Panc1 (cell line): ENCODE data around the gene BACE2. TPM values are rescaled to one million over a fixed set of nuclear protein-coding genes. Genes with fewer than 3 reads are reported as not detected.

Experiments used
- ATAC-seq: fragments of 200-7000 bp; cut with Tn5 transposase; 2 replicates; pipeline ENCODE4 v1.9.1; 2020; ENCODE audit warnings: mild to moderate bottlenecking, moderate library complexity
- BruUV-seq: library from RNA; stranded (reverse); fragments of 400-500 nt; replicated peaks from 2 replicates; lab custom pipeline; 2021; lab: Mats Ljungman, UMichigan
- CTCF ChIA-PET: fragments of 300-600 bp; sonication (Branson Sonifier 250); formaldehyde crosslinking; loops from one replicate; lab custom pipeline; 2022; ENCODE audit warnings: antibody characterized with exemption; lab: Charles Lee
- POLR2A ChIA-PET: fragments of 300-600 bp; sonication (Branson Sonifier 250); formaldehyde crosslinking; loops from one replicate; lab custom pipeline; 2022; ENCODE audit warnings: antibody characterized with exemption; lab: Charles Lee
- DNase-seq: peaks from one replicate; pipeline ENCODE4 v3.0.0-alpha.2; 2010; ENCODE audit warnings: low read depth, low spot score
- H3K27ac ChIP-seq: 2 replicates; pipeline ENCODE4 v1.5.1; 2011; ENCODE audit warnings: mild to moderate bottlenecking, low read length, inconsistent platforms
- H3K27me3 ChIP-seq: fragments of 200-500 bp; sonication (Bioruptor generic); 2 replicates; pipeline ENCODE4 v1.6.0; 2014; ENCODE audit warnings: low read length, inconsistent platforms; ENCODE audit not compliant: control insufficient read depth, insufficient read depth
- H3K36me3 ChIP-seq: fragments of 200-500 bp; sonication (Bioruptor generic); 2 replicates; pipeline ENCODE4 v1.5.1; 2014; ENCODE audit warnings: inconsistent platforms, mild to moderate bottlenecking, low read length, moderate library complexity; ENCODE audit not compliant: control insufficient read depth, insufficient read depth
- H3K4me1 ChIP-seq: 2 replicates; pipeline ENCODE4 v1.5.1; 2011; ENCODE audit warnings: inconsistent platforms, mild to moderate bottlenecking, low read length, moderate library complexity; ENCODE audit not compliant: control insufficient read depth, insufficient read depth
- H3K4me3 ChIP-seq, 2 experiments: 2 replicates each; pipeline ENCODE4 v1.5.1; 2011 to 2012; ENCODE audit warnings: low read depth in 2 of 2, low read length in 2 of 2, mild to moderate bottlenecking in 2 of 2, inconsistent platforms in 1 of 2, moderate library complexity in 1 of 2
- H3K9me3 ChIP-seq: fragments of 200-500 bp; sonication (Bioruptor generic); 2 replicates; pipeline ENCODE4 v1.5.1; 2014; ENCODE audit warnings: low read depth, mild to moderate bottlenecking, inconsistent platforms, low read length, moderate library complexity; ENCODE audit not compliant: control insufficient read depth, insufficient read depth
- POLR2AphosphoS5 ChIP-seq: IDR thresholded peaks from 2 replicates; pipeline ENCODE4 v1.6.1; 2012; ENCODE audit warnings: mild to moderate bottlenecking, low read depth, low read length, moderate library complexity
- SIN3A ChIP-seq: IDR thresholded peaks from 2 replicates; pipeline ENCODE4 v1.6.1; 2012; ENCODE audit warnings: low read depth, mild to moderate bottlenecking, low read length, moderate library complexity, borderline replicate concordance; ENCODE audit not compliant: insufficient read depth
- TCF7L2 ChIP-seq: IDR thresholded peaks from 2 replicates; pipeline ENCODE4 v1.6.1; 2011; ENCODE audit warnings: mild to moderate bottlenecking, low read depth, low read length, inconsistent platforms
- in situ Hi-C: cut with HindIII; loops from 2 replicates; pipeline ENCODE4 v1.10.0; 2016; ENCODE audit warnings: low sequenced_read_pairs, low pct_unique_long_range_greater_than_20kb
- intact Hi-C: fragments of 100-400 bp; cut with micrococcal nuclease; formaldehyde crosslinking; loops from one replicate; pipeline ENCODE4 v1.10.0; 2022; ENCODE audit not compliant: unreplicated experiment
- total RNA-seq: library from RNA; stranded (reverse); gene quantifications from one replicate; pipeline ENCODE4 v1.2.1, GENCODE V29; 2021; ENCODE audit not compliant: unreplicated experiment
- TF ChIP-seq, protein P1 (sequence below): fragments of 450-650 bp; IDR thresholded peaks from 2 replicates; pipeline ENCODE4 v1.5.1; 2017; ENCODE audit warnings: mild to moderate bottlenecking
- TF ChIP-seq, protein P2 (sequence below), 2 experiments: IDR thresholded peaks; 2 replicates each; pipeline ENCODE4 v1.6.1; 2011 to 2012; ENCODE audit warnings: low read depth in 2 of 2, control low read depth in 1 of 2, low read length in 1 of 2, mild to moderate bottlenecking in 1 of 2, moderate library complexity in 1 of 2; ENCODE audit not compliant: insufficient read depth in 1 of 2

The BACE2 gene
- total RNA-seq, 1 experiment from 2014 or later: 16.3 TPM

DNA sequence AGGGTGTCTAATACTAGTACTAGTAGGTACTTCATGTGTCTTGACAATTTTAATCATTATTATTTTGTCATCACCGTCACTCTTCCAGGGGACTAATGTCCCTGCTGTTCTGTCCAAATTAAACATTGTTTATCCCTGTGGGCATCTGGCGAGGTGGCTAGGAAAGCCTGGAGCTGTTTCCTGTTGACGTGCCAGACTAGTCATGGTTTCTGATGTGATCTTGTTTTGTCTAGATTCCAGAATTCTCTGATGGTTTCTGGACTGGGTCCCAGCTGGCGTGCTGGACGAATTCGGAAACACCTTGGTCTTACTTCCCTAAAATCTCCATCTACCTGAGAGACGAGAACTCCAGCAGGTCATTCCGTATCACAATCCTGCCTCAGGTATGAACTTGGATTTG lies 82.6 kb downstream of the BACE2 start:
- Histone ChIP-seq H3K9me3 (no peaks in the 10 kb centered on the region), H3K36me3 (no peaks in the 10 kb centered on the region), H3K4me3 (no peak overlapping the region), H3K4me1 (no peaks in the 10 kb centered on the region), H3K27me3 (no peaks in the 10 kb centered on the region), H3K27ac (no peak overlapping the region)
- in situ Hi-C loops: no loop called here
- intact Hi-C loops: no loop called here
- CTCF ChIA-PET: no interaction called here
- POLR2A ChIA-PET: no interaction called here
- no peak for ATAC-seq
- no TSS peak for BruUV-seq
- DNase-seq: no peak
- TF ChIP-seq TCF7L2 (no peak), SIN3A (no peak), POLR2AphosphoS5 (no peak)
- TF ChIP-seq, protein P1, sequence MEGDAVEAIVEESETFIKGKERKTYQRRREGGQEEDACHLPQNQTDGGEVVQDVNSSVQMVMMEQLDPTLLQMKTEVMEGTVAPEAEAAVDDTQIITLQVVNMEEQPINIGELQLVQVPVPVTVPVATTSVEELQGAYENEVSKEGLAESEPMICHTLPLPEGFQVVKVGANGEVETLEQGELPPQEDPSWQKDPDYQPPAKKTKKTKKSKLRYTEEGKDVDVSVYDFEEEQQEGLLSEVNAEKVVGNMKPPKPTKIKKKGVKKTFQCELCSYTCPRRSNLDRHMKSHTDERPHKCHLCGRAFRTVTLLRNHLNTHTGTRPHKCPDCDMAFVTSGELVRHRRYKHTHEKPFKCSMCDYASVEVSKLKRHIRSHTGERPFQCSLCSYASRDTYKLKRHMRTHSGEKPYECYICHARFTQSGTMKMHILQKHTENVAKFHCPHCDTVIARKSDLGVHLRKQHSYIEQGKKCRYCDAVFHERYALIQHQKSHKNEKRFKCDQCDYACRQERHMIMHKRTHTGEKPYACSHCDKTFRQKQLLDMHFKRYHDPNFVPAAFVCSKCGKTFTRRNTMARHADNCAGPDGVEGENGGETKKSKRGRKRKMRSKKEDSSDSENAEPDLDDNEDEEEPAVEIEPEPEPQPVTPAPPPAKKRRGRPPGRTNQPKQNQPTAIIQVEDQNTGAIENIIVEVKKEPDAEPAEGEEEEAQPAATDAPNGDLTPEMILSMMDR: no peak
- TF ChIP-seq, protein P2, sequence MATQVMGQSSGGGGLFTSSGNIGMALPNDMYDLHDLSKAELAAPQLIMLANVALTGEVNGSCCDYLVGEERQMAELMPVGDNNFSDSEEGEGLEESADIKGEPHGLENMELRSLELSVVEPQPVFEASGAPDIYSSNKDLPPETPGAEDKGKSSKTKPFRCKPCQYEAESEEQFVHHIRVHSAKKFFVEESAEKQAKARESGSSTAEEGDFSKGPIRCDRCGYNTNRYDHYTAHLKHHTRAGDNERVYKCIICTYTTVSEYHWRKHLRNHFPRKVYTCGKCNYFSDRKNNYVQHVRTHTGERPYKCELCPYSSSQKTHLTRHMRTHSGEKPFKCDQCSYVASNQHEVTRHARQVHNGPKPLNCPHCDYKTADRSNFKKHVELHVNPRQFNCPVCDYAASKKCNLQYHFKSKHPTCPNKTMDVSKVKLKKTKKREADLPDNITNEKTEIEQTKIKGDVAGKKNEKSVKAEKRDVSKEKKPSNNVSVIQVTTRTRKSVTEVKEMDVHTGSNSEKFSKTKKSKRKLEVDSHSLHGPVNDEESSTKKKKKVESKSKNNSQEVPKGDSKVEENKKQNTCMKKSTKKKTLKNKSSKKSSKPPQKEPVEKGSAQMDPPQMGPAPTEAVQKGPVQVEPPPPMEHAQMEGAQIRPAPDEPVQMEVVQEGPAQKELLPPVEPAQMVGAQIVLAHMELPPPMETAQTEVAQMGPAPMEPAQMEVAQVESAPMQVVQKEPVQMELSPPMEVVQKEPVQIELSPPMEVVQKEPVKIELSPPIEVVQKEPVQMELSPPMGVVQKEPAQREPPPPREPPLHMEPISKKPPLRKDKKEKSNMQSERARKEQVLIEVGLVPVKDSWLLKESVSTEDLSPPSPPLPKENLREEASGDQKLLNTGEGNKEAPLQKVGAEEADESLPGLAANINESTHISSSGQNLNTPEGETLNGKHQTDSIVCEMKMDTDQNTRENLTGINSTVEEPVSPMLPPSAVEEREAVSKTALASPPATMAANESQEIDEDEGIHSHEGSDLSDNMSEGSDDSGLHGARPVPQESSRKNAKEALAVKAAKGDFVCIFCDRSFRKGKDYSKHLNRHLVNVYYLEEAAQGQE (IDR thresholded peaks at IDR 0.05; ENCODE audit: insufficient read depth in 1 of 2, low read depth in 2 of 2, low read length in 1 of 2): no peak

DNA sequence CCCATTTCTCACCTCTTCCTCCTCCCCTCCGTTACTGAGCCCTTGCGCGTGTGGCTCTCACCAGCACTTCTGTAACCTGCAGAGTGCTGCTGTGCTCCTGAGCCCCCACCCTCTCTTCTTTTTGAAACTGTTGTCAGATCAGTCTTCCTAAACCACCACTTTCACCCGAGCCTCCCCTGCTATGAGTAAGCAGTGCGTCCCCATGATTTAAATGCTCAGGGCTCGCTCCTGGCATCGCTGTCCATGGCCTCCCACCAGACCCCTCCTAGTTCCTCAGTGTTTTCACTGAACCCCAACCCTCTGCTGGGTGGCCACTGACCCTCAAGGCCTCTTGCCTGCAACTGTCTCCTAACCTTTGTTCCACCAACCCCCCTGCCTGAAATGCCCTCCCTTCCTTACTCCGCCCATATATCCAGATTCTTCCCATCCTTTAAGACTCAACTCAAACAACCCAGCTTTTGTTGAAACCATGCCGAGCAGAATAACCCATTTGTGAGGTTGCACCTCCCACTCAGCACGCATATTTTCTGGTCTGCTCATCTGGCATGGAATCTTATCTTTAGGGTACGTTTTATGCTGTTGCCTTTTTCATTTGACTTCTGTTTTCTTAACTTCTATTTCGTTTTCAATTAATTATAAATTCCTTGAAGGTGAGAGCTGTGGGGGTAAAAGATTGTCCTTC lies 84.1 kb downstream of the BACE2 start:
- no peaks in the 10 kb centered on the region for H3K9me3 ChIP-seq
- no TSS peak for BruUV-seq
- H3K36me3 ChIP-seq: no peaks in the 10 kb centered on the region
- no peak overlapping the region for H3K4me3 ChIP-seq
- ATAC-seq: no peak
- H3K4me1 ChIP-seq: no peaks in the 10 kb centered on the region
- ChIA-PET POLR2A (no interaction called here), CTCF (no interaction called here)
- no peak for DNase-seq
- in situ Hi-C loops: no loop called here
- H3K27me3 ChIP-seq: no peaks in the 10 kb centered on the region
- H3K27ac ChIP-seq: no peak overlapping the region
- no peak for TF ChIP-seq TCF7L2
- intact Hi-C loops: no loop called here

DNA sequence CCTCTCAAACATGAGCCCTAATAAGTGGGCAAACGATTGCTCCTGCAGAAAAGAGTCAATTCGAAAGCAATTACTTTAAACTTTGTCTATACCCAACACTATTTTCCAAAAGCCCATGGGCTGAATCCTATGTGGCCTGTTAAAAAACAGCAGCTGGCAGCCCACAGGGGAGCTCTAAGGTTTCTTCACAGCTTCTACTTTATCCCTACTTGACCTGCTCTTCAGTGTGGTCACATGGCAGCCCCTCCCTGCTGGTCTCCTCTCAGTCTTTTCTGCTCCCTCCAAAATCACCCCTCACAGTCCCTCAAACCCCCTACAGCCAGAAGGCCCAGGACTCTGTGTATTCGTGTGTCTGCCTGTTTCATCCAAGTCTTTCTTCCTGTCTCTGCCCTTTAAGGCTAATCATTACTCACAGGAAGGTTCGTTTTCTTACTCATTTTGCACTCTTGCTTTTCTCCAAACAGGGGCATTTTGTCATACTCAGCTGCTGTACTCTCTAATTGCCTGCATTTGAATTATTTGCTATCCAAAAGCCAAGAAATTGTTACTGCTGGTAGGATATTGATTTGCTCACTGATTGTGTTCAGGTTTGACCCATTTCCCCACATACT lies 86.2 kb downstream of the BACE2 start:
- POLR2A ChIA-PET: no interaction called here
- TF ChIP-seq, protein P2 (IDR thresholded peaks at IDR 0.05; ENCODE audit: insufficient read depth in 1 of 2, low read depth in 2 of 2, low read length in 1 of 2): no peak
- TF ChIP-seq, protein P1: no peak
- TF ChIP-seq TCF7L2 (no peak), SIN3A (no peak), POLR2AphosphoS5 (no peak)
- CTCF ChIA-PET: no interaction called here
- ATAC-seq: no peak
- intact Hi-C loops: no loop called here
- no peak for DNase-seq
- Histone ChIP-seq H3K9me3 (no peaks in the 10 kb centered on the region), H3K27ac (no peak overlapping the region), H3K4me1 (no peaks in the 10 kb centered on the region), H3K27me3 (no peaks in the 10 kb centered on the region), H3K36me3 (no peaks in the 10 kb centered on the region), H3K4me3 (no peak overlapping the region)
- in situ Hi-C loops: no loop called here
- no TSS peak for BruUV-seq
